Suprapubic skin (tissue), 4 donors: ENCODE data around the gene FGF16. TPM values are rescaled to one million over a fixed set of nuclear protein-coding genes. Genes with fewer than 3 reads are reported as not detected.

Source experiments
- DNase-seq, 2 donors: peaks; one replicate each; pipeline ENCODE4 v3.0.0-alpha.2; 2019; ENCODE audit warnings: low spot score in 2 of 2
- H3K27ac ChIP-seq: fragments of 200-600 bp; sonication (generic); one replicate; pipeline ENCODE4 v1.5.1; 2019
- H3K27me3 ChIP-seq: fragments of 200-600 bp; sonication (generic); one replicate; pipeline ENCODE4 v1.5.1; 2019
- H3K36me3 ChIP-seq: fragments of 200-600 bp; sonication (generic); one replicate; pipeline ENCODE4 v1.5.1; 2019
- H3K4me1 ChIP-seq: fragments of 200-600 bp; sonication (generic); one replicate; pipeline ENCODE4 v1.5.1; 2019
- H3K4me3 ChIP-seq: fragments of 200-600 bp; sonication (generic); one replicate; pipeline ENCODE4 v1.5.1; 2019; ENCODE audit warnings: mild to moderate bottlenecking
- H3K9me3 ChIP-seq: fragments of 200-600 bp; sonication (generic); one replicate; pipeline ENCODE4 v1.5.1; 2019
- EP300 ChIP-seq: sonication (generic); formaldehyde crosslinking; IDR thresholded peaks from one replicate; pipeline ENCODE4 v1.6.1; 2017; ENCODE audit warnings: antibody characterized with exemption
- POLR2A ChIP-seq, 2 donors: fragments of 450-650 bp; IDR thresholded peaks; one replicate each; pipeline ENCODE4 v1.6.1; 2017; ENCODE audit warnings: antibody characterized with exemption in 2 of 2, mild to moderate bottlenecking in 2 of 2, moderate library complexity in 2 of 2
- POLR2AphosphoS5 ChIP-seq, 3 donors: sonication (generic); formaldehyde crosslinking; IDR thresholded peaks; one replicate each; pipeline ENCODE4 v1.6.1; 2017; ENCODE audit warnings: antibody characterized with exemption in 3 of 3
- WGBS: methylation state at CpG from one replicate; pipeline ENCODE4 v1.1.5; 2018; 5-methylcytosine and 5-hydroxymethylcytosine counted together
- total RNA-seq, 4 donors: library from RNA; depleted of rRNA; stranded (reverse); fragments of >200 nt; gene quantifications; one replicate each; pipeline ENCODE4 v1.1.0, GENCODE V29; 2016
- TF ChIP-seq, protein P1 (sequence below), 2 donors: fragments of 200-600 bp in 1 of 2; fragments of 450-650 bp in 1 of 2; sonication (generic) in 1 of 2; IDR thresholded peaks; one replicate each; pipeline ENCODE4 v1.5.1; 2016 to 2019; ENCODE audit warnings: antibody characterized with exemption in 2 of 2, mild to moderate bottlenecking in 1 of 2, moderate library complexity in 1 of 2

The FGF16 gene
- total RNA-seq, 4 donors from 2014 or later, result not detected

GRCh38 chrX:77450415-77450814 is 3.2 kb downstream of the FGF16 start:
- H3K4me1 ChIP-seq, result peaks cover 19% of the 10 kb centered on the region
- TF ChIP-seq, protein P1, sequence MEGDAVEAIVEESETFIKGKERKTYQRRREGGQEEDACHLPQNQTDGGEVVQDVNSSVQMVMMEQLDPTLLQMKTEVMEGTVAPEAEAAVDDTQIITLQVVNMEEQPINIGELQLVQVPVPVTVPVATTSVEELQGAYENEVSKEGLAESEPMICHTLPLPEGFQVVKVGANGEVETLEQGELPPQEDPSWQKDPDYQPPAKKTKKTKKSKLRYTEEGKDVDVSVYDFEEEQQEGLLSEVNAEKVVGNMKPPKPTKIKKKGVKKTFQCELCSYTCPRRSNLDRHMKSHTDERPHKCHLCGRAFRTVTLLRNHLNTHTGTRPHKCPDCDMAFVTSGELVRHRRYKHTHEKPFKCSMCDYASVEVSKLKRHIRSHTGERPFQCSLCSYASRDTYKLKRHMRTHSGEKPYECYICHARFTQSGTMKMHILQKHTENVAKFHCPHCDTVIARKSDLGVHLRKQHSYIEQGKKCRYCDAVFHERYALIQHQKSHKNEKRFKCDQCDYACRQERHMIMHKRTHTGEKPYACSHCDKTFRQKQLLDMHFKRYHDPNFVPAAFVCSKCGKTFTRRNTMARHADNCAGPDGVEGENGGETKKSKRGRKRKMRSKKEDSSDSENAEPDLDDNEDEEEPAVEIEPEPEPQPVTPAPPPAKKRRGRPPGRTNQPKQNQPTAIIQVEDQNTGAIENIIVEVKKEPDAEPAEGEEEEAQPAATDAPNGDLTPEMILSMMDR (IDR thresholded peaks at IDR 0.05), result no peak
- TF ChIP-seq EP300, result no peak
- H3K27ac ChIP-seq, result no peak overlapping the region
- 74% methylated on average over 2 of the region's 3 CpGs for WGBS
- H3K36me3 ChIP-seq, result no peaks in the 10 kb centered on the region
- H3K9me3 ChIP-seq, result no peaks in the 10 kb centered on the region
- H3K27me3 ChIP-seq, result no peaks in the 10 kb centered on the region
- no peak for DNase-seq
- H3K4me3 ChIP-seq, result no peak overlapping the region

- no peak overlapping the region for H3K4me3 ChIP-seq
- H3K27me3 ChIP-seq, result no peaks in the 10 kb centered on the region
- no peak for DNase-seq
- WGBS, result 50% methylated on average over 1 of the region's 1 CpG
- H3K36me3 ChIP-seq, result no peaks in the 10 kb centered on the region
- H3K27ac ChIP-seq, result no peak overlapping the region
- H3K4me1 ChIP-seq, result peaks cover 17% of the 10 kb centered on the region
- H3K9me3 ChIP-seq, result no peaks in the 10 kb centered on the region
- TF ChIP-seq, protein P1 (IDR thresholded peaks at IDR 0.05), result no peak
- TF ChIP-seq POLR2AphosphoS5 (IDR thresholded peaks at IDR 0.05) (no peak), POLR2A (IDR thresholded peaks at IDR 0.05) (no peak), EP300 (no peak)
These were observed 3.8 kb downstream of the FGF16 start for GRCh38 chrX:77450996-77451395.

GRCh38 chrX:77453190-77453589 is 6.0 kb downstream of the FGF16 start:
- no peak overlapping the region for H3K4me3 ChIP-seq
- H3K36me3 ChIP-seq, result no peaks in the 10 kb centered on the region
- no peak overlapping the region for H3K27ac ChIP-seq
- no peaks in the 10 kb centered on the region for H3K4me1 ChIP-seq
- no peaks in the 10 kb centered on the region for H3K27me3 ChIP-seq
- H3K9me3 ChIP-seq, result no peaks in the 10 kb centered on the region
- WGBS, result 59% methylated on average over 2 of the region's 2 CpGs
- TF ChIP-seq POLR2AphosphoS5 (IDR thresholded peaks at IDR 0.05) (no peak), POLR2A (IDR thresholded peaks at IDR 0.05) (no peak), EP300 (no peak)
- TF ChIP-seq, protein P1 (IDR thresholded peaks at IDR 0.05), result no peak
- no peak for DNase-seq

- TF ChIP-seq POLR2AphosphoS5 (IDR thresholded peaks at IDR 0.05) (no peak), POLR2A (IDR thresholded peaks at IDR 0.05) (no peak), EP300 (no peak)
- TF ChIP-seq, protein P1 (IDR thresholded peaks at IDR 0.05), result no peak
- Histone ChIP-seq H3K4me1 (no peaks in the 10 kb centered on the region), H3K27ac (no peak overlapping the region), H3K9me3 (no peaks in the 10 kb centered on the region), H3K36me3 (no peaks in the 10 kb centered on the region), H3K27me3 (no peaks in the 10 kb centered on the region), H3K4me3 (no peak overlapping the region)
- WGBS, result 80% methylated on average over 2 of the region's 2 CpGs
- no peak for DNase-seq
These were observed 8.2 kb downstream of the FGF16 start for GRCh38 chrX:77455437-77455836.

DNA sequence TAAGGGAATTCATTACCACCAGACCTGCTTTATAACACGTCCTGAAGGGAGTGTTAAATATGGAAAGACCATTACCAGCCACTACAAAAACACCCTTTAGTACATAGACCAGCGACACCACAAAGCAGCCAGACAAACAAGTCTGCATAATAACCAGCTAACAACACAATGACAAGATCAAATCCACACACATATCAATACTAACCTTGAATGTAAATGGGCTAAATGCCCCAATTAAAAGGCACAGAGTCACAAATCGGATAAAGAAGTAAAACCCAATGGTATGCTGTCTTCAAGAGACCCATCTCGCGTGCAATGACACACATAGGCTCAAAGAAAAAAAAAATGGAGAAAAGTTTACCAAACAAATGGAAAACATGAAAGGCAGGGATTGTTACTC is 36.9 kb downstream of the FGF16 start:
- Histone ChIP-seq H3K9me3 (no peaks in the 10 kb centered on the region), H3K4me1 (no peaks in the 10 kb centered on the region), H3K27ac (no peak overlapping the region), H3K27me3 (no peaks in the 10 kb centered on the region), H3K4me3 (no peak overlapping the region), H3K36me3 (no peaks in the 10 kb centered on the region)
- 75% methylated on average over 5 of the region's 5 CpGs for WGBS
- no peak for DNase-seq
- TF ChIP-seq, protein P1 (IDR thresholded peaks at IDR 0.05), result no peak
- no peak for TF ChIP-seq POLR2A (IDR thresholded peaks at IDR 0.05)
- no peak for TF ChIP-seq POLR2AphosphoS5 (IDR thresholded peaks at IDR 0.05)
- TF ChIP-seq EP300, result no peak
